Neural progenitor cell (in vitro differentiated cells): Measurements from ENCODE around the gene PLPPR3.

ENCODE experiments used
- EZH2 ChIP-seq: fragments of 200-600 bp; sonication (generic); IDR thresholded peaks from 2 replicates; pipeline ENCODE4 v1.6.1; 2017; ENCODE audit warnings: antibody characterized with exemption, mild to moderate bottlenecking, moderate library complexity
- TF ChIP-seq, protein P1 (sequence below): fragments of 200-600 bp; sonication (generic); IDR thresholded peaks from 2 replicates; pipeline ENCODE4 v1.5.1; 2017; ENCODE audit warnings: antibody characterized with exemption, mild to moderate bottlenecking

DNA sequence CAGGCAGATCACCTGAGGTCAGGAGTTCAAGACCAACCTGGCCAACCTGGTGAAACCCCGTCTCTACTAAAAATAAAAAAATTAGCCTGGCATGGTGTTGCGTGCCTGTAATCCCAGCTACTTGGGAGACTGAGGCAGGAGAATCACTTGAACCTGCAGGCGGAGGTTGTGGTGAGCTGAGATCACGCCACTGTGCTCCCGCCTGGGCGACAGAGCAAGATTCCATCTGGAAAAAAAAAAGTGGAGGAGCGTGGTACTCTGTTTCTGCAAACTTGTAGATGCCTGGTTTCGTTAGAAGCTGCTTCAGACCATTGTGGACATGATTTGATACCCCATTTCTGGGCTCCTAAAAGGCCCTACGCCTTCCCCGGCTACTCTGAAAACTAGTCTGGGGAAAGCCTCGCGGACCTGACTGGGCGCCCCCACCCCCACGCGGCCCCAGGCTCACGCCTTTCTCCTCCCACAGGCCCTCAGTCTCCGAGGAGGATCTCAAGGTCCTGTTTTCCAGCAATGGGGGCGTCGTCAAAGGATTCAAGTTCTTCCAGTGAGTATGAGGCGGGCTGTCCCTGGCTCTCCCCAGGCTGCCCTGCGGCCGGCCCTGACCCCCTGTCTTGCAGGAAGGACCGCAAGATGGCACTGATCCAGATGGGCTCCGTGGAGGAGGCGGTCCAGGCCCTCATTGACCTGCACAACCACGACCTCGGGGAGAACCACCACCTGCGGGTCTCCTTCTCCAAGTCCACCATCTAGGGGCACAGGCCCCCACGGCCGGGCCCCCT is 11.5 kb downstream of the PLPPR3 start:
- no peak for TF ChIP-seq EZH2
- TF ChIP-seq, protein P1, sequence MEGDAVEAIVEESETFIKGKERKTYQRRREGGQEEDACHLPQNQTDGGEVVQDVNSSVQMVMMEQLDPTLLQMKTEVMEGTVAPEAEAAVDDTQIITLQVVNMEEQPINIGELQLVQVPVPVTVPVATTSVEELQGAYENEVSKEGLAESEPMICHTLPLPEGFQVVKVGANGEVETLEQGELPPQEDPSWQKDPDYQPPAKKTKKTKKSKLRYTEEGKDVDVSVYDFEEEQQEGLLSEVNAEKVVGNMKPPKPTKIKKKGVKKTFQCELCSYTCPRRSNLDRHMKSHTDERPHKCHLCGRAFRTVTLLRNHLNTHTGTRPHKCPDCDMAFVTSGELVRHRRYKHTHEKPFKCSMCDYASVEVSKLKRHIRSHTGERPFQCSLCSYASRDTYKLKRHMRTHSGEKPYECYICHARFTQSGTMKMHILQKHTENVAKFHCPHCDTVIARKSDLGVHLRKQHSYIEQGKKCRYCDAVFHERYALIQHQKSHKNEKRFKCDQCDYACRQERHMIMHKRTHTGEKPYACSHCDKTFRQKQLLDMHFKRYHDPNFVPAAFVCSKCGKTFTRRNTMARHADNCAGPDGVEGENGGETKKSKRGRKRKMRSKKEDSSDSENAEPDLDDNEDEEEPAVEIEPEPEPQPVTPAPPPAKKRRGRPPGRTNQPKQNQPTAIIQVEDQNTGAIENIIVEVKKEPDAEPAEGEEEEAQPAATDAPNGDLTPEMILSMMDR, result no peak
